Bone marrow (tissue), 2 donors: ENCODE data around the gene PARP4.
"Not testable (repeated sequence)": the region's sequence is repeated elsewhere in the genome, so short reads cannot be mapped to it uniquely, and the experiment has no call there.

Experiments
- DNase-seq, 2 donors: peaks; one replicate each; lab custom pipeline; 2025; lab: John Stamatoyannopoulos, UW

Gene PARP4

DNA sequence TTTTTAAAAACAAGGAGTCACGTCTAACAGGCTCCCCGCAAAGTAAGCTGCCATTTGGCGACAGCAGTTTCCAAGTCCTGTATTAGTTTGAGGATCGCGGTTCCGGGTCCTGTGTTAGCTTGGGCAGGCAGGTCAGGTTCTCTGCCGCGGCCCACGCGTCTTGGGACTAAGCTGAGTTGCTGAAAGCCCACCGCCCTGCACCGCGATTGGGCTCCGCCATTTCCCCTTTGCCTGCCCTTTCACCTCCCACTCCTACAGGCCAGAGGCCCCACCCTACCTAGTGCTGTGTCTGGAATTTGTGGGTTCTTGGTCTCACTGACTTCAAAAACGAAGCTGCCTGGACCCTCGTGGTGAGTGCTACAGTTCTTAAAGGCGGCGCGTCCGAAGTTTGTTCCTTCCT, 6.8 kb downstream of the PARP4 start:
- no peak for DNase-seq

DNA sequence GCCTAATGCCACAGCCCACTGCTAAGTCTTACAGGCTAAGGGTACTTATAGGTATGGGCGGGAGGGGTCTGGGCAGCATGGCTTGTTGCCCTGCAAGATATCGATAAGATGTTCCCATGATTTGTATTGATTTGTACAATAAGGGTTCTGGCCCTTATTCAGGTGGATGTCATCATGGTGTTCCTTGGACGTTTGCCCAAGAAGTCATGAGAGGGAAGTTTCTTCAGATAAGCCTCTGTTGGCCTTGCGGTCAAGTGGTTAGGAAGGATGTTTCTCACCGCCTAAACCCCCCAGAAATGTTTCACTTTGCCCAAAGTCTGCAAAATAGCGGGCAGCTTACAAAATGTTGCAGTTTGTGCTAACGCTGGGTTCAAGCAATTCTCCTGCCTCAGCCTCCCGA, 7.3 kb downstream of the PARP4 start:
- no peak for DNase-seq

DNA sequence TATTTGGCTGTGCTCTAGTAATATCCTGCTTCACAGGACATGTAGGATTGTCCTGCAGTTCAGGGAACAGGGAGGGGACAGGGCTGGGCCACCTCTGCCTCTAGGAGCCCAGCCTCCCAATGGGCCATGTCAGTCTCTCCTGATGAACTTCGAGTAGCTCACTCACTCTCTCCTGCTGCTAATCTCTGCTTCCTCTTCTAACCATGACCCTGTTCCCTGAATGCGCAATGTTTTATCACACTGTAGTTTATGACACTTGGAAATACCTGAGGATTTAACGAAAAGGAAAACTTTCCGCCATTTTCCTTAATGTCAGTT, 9.2 kb downstream of the PARP4 start:
- no peak for DNase-seq

DNA sequence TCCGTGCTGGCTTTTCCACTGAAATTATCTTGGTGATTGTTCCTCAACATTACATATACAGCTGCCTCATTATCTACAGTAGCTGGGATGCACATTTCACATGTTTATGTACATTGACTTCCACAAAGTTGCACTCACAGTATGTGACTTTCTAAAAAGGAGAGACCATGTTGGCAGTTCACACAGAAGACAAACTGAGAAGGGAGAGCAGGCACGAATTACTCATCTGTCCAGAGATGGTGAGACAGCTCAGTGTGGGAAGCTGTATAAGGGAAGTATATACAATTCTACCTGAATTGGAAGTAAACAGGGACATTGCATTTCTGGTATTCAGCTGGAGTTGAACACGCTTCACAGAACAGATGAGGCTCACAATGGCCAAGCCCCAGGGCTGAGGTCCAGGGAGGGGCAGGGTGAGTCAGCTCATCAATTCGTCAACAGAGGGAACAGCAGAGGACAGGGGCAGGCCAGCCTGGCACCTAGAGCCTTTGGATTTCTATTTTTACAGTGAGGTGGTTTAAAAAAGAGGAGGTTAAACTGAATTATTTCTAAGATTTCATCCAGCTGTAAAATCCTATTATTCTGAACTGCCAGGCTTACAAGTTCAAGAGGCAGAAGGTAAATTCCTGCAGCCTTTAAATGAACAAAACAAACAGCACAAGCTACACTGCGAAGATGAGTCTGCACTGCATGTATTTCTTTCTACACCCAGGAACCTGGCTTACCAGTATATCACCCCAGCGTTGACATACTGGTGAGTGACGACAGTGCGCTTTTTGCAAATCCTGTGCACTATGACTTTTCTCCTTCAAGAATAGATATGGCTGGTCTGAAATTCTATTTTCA, 9.8 kb downstream of the PARP4 start:
- DNase-seq, result no peak

DNA sequence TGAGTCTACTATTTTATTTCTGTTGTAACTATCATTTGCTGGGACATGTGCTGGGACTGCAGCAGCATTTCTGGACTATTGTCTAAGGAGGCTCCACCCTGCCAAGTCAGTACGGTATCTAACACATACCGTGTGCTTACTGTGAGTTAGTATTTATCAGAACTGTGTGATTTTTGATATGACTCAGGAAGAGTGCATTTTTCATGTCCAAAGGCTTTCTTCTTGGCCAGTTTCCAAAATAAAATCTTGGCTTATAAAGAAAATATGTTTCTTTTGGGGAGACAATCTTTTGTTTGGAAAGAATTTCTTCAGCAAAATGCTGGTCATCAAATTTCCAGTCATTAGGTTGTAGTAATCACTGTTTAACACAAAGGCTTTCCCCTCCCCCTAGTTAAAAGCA, 11.6 kb downstream of the PARP4 start:
- no peak for DNase-seq

DNA sequence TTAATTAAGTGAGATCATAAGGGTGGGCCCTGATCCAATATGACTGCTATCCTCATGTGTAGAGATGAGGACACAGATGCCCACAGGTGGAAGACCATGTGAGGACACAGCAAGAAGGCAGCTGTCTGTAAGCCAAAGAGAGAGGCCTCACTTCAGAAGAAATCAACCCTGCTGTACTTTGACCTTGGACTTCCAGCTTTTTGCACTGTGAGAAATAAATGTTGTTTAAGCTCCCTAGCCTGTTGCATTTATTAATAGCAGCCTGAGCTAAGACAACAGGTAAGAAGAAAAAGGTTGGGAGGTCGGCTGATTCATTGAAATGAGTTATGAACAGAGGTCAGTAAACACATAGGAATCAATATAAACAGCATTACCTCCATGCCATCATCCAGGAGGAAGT, 14.8 kb downstream of the PARP4 start:
- no peak for DNase-seq

DNA sequence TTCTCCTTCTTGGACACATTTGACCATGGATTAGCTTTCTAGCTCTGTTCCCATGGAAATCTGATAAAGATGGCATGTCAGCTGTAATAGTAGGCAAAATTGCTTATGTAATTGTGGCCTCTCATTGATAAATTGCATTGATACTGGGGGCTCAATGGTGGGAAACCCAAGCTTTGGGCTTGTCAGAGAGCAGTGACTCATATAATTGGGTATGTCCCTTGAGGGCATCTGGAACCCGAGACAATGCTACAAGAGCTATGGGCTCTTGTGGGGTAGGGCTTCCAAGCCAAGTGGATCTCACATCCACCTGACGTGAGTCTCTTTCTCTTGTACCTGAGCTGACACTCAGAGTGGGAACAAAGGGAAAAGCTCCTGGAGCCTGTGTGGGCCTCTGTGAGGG, 16.3 kb downstream of the PARP4 start:
- not testable (repeated sequence) for DNase-seq

DNA sequence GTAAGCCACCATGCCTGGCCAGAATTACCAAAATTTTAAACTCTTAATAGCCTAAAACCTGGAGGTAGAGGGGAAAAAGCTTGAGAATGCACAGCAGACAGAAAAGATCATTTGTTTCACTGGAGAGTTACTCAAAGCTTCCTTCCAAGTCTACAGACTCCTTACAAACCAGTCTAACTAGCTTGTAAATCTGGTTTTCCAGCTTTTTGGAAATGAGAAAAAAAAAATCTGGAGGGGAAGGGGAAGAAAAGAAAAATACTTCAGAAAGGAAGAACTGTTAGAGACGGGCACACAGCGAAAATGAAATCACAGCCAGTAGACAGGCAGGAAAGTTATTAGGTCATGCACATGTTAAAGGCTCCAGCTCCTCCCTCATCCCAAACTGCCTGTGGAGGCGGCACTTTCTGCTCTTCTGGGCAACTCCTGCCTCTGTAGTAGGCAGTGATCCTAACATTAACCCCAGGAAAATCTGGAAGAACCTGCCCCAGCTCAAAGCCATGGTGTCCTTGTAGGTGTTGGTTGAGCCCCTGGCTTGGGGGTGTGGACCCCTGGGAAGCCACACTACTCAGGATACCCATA, 17.3 kb downstream of the PARP4 start:
- no peak for DNase-seq

DNA sequence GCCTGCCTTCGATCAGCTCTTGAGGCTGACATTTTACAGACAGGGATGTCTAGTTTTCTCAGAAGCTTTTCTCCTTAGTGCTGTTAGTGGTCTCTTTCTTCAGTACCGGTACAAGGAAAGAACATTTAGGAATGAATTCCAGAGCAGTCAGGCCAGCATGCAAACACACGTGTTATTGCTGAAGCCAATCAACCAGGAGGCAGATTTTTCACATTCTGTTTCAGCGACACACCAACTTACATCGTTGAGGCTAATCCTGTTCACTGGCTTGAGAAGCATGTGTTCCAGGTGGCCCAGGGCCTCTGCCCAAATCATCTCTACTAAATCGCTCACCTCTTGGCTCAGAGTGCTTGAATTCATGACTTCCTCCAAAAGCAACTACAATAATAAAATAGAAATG, 19.2 kb downstream of the PARP4 start:
- DNase-seq, result no peak

DNA sequence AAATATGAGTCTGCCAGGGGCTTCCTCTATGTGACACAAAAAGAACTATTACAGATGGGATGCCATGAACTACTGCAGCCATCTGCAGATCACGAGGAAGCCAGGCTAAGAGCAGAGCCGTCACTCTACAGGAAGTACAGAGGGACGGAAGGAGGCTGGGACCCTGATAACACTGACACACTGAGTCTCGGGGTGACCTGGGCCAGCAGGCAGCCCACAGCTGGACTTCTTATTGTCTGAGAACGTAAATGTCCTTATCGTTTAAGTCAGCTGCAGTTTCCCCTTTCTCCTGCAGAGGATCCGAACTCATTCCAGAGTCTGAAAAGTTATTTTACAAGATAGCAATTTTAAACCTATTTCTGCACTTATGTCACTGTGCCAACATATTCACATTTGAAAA, 20.7 kb downstream of the PARP4 start:
- peak in 1 of 2 donors; percentile 55 for DNase-seq

DNA sequence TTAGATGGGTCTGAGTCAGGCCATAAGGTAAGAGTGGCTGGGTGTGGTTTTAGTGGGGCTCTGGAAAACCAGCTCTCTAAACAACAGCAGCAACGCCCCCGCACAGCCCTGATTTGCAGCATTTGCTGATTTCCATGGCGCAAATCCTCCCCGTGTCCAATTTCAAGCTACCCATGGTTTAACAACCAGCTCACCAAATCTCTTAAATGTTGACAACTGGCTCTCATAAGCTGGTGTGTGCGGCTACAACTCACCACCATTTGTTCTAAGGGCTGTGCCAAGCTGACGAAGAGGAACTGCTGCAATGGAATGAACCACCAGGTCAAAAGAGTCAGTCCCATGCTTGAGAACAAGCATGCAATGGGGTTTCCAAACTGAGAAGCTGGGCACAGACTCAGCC, 22.9 kb downstream of the PARP4 start:
- no peak for DNase-seq

DNA sequence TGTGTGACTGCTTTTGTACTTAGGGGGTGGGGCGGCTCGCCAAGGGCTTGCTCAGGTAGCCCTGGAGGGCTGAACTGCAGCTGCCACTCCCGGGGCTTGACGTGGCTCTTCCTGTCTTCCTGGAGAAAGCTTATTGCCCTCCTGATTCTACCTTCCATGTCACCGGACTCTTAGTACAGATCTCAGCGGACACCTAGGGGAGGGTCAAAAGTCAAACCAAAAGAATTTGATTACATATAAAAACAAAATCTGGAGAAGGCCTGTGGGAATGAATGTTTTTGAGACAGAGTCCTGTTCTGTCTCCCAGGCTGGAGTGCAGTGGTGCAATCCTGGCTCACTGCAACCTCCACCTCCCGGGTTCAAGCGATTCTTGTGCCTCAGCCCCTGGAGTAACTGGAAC, 24.5 kb downstream of the PARP4 start:
- DNase-seq, result not testable (repeated sequence)

DNA sequence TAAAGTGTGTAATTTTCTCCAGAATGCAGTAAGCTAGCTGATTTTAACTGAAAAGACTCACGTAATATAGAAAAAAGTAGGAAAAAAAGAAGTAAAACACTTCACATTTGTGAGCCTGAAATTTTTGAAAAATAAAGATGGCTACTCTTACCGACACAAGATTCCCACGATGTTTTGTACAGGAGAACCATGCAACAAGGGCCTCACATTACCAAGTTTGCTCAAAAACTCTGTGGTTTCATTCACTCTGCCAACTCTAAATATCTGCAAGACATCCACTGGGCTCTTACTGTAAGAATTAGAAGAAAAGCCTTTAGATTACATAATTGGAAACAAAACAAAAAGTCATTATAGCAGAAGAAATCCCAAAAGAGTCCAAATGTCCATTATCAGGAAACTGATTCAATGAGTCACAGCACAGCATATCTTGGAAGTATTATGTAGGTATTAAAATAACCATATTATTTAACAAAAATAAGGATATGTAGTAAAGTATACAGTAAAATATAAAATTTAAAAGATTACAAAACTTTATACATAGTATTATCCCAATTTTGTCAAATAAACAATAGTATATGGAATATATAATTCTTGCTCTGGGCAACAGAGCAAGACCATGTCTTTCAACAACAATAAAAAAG, 26.4 kb downstream of the PARP4 start:
- not testable (repeated sequence) for DNase-seq

DNA sequence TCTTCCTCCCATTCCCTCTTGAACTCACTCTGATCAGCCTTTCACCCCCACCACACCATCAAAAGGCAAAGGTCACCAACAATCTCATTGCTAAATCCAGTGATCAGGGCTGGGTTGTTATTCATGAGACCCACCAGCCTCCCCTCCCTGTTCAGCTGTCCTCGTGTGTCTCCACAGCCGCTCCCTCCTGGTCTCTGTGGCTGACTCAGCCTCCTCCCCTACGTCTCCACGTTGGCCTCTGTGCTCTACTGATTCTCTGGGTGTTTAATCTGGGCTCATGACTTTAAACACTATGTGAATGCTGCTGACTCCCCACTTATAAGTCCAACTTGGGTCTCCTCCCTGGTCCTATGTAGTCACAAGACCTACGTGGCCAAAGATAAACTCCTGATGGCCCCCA, 38.9 kb downstream of the PARP4 start:
- no peak for DNase-seq

DNA sequence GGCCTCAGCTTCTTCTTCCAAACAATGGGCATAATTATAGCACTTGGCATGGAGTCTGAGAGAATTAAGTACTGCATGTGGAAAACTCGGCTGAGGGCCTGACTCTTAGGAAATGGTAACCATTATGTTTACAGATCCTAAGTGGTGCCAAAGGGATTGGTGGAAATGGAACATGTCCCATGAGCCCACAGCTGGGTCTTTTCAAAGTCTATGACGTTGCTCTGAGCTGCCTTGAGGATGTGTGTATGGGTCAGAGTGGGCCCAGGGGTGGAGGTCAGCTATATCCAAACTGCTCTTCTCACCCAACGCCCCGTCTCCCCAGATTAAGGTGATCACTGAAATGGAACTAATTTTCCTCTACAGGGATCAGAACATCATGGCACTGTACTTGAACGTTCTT, 40.4 kb downstream of the PARP4 start:
- DNase-seq, result not testable (repeated sequence)

DNA sequence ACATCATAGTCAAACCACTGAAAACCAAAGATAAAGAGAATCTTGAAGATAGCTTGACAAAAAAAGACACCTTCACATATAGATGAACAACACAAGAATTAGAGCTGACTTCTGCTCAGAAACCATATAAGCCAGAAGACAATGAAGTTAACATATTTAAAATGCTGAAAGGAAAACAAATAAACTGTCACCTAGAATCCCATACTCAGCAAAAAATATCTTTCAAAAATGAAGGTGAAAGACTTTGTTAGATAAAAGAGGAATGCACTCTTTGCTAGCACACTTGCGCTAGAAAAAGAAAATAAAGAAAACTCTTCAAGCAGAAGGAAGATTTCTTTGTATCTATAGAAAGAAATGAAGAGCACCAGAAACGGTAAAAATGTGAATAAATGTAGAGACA, 49.5 kb downstream of the PARP4 start:
- DNase-seq, result no peak

DNA sequence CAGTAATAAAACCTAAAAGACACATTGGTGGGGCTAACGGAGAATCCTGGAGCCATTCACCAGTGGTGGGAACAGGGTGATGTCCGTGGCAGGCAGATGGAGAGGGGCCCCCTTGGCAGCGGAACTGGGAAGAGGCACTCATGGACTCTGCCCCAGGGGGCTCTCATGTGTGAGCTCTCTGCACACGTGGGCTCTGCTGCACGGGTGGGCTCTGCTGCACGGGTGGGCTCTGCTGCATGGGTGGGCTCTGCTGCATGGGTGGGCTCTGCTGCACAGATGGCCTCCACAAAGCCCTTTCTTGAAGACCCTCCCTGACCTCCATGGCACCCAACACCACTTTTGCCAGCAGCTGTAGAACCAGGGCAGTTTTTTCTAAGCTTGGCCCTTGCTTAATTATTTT, 52.3 kb downstream of the PARP4 start:
- DNase-seq, result no peak

DNA sequence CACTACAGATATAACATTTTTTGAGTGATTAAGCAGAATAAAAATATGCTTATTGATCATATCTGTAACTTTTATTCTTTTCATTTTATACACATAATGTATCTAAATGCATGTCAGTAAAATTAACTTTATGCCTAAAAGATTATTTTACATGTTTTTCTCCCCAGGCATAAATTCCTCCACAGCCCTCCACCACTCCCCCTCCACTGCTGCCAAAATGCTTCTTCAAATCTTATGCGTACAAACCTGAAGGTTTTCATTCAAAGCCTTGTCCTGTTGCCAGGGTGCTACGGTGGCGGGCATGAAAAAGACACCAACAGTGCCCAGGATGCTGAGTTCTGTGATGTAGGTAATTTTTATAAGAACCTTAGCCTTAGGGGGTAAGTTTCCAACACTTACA, 52.9 kb downstream of the PARP4 start:
- no peak for DNase-seq

DNA sequence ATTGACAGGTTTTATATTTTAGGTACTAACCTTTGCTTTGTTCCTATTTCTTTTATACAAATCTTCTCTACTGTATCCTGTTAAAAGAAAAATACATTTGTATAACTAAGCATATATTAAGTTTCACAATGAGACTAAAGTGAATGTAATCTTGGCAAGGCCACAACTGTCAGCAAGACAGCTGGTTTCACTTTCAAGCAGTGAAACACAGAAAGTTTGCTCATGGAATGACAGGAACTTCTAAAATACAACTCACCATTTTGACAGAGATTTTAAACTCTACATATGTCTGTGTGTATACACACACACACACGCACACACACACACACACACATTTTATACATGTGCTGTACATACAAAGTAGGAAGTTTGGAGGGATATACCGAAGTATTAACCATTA, 53.3 kb downstream of the PARP4 start:
- DNase-seq, result no peak

DNA sequence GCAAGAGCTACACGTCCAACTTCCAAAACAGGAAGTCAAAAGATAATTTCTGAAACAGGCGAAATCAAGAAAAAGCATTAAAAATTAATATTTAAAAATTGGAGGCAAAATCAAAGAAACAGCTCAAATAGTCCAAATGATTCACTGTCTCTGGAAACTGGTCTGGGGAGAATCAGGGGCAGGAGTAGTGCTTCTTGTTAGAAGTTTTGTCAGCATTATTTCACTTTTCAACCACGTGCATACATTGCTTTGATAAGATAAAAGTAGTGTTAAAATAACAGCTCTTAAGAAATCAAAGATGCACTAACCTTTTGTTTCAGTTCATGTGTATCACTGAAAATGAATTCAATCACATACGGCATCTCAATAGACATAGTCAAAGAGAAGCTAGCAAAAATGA, 53.8 kb downstream of the PARP4 start:
- DNase-seq, result no peak

DNA sequence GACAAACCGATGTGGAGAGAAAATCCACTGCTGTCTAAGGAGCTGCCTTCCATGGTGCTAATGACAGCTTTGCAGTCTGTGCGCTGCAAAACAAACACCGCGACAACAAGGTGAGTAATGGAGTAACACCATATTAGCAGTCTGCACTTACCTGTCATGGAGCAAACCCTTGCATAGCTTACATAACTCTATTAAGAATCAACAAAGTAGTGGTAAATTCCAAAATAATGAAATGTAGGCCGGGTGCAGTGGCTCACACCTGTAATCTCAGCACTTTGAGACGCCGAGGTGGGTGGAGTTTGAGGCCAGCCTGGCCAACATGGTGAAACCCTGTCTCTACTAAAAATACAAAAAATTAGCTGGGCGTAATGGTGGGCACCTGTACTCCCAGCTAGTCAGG, 56.2 kb downstream of the PARP4 start:
- DNase-seq, result no peak

DNA sequence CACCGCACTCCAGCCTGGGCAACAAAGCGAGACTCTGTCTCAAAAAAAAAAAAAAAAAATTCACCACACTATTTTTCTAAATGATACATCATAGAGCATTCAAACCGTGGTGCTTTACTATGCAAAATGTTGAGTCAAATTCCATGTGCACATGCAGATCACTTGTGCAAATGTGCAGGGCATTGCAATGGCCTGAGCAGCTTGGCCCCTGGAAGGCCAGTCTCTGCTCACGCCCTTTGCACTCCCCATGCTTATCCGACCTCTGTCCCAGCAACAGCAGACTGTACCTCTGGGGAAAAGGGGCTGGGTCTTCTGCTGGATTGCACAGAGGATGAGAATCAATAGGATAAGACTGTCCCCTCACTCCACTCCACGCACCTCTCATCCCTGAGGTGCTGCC, 58.5 kb downstream of the PARP4 start:
- DNase-seq, result no peak

DNA sequence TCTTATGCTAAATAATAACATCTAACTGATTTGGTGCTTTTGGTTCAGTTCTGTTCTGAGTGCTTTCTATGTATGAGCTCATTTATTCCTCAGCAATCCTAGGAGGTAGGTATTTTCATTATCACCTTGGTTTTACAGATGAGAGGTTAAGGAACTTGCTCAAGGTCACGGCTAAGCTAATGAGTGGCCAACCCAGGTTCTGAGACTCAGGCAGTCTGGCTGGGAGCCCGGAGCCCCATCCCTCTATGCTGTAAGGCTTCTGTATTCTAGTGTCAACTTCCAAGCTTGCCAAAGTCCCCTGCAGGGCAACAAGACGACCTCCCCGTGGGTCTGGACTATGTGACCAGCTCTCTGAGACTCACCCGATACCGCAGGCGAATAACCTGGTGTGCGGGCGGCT, 60.5 kb downstream of the PARP4 start:
- DNase-seq, result no peak

DNA sequence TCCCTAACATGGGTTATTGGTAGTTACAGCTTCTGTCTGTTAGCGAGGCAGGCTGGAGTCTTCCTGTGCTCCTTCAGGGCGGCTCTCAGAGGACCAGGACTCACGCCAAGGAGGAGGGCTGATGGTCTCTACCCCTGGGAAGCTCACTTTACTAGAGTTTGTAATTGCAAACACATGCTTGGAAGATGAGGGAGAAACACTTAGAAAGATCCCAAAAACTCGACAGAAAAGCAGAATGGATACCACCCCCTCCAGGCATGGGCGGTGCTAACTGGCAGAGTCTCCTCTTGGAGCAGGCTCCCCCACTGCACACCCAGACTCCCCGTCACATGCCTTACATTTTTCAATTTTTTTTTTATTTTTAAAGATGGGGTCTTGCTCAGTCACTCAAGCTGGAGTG, 62.0 kb downstream of the PARP4 start:
- DNase-seq, result no peak
